ENCODE data around the gene GIMAP1. TPM values are rescaled to one million over a fixed set of nuclear protein-coding genes. Genes with fewer than 3 reads are reported as not detected.
A peak's percentile ranks its signal among the peaks of the same experiment; 100 is the strongest.

Gene GIMAP1
- total RNA-seq, 1 donor from 2014 or later: 21.2 TPM

DNA sequence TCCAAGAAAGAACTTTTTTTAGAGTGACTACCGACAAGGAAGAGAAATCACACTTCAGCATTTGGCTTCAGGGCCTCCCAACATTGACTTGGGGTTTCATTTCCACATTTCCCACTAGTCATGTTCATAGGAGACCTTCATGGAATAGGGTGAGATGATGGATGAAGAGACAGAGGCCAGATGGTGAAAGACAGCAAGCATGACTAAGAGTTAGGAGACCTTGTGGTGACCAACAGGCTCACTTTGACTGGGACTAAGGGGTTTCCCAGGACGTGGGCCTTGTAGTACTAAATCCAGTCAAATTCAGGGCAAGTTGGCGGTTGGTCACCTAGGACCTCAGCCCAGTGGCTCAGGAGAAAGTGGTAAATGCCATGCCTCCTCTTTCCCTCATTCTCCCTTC is 17.8 kb downstream of the GIMAP1 start:
- TF ChIP-seq, protein P1, sequence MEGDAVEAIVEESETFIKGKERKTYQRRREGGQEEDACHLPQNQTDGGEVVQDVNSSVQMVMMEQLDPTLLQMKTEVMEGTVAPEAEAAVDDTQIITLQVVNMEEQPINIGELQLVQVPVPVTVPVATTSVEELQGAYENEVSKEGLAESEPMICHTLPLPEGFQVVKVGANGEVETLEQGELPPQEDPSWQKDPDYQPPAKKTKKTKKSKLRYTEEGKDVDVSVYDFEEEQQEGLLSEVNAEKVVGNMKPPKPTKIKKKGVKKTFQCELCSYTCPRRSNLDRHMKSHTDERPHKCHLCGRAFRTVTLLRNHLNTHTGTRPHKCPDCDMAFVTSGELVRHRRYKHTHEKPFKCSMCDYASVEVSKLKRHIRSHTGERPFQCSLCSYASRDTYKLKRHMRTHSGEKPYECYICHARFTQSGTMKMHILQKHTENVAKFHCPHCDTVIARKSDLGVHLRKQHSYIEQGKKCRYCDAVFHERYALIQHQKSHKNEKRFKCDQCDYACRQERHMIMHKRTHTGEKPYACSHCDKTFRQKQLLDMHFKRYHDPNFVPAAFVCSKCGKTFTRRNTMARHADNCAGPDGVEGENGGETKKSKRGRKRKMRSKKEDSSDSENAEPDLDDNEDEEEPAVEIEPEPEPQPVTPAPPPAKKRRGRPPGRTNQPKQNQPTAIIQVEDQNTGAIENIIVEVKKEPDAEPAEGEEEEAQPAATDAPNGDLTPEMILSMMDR (IDR thresholded peaks at IDR 0.05): no peak
- Histone ChIP-seq H3K4me1 (no peaks in the 10 kb centered on the region), H3K36me3 (no peaks in the 10 kb centered on the region), H3K4me3 (no peak overlapping the region), H3K9me3 (no peaks in the 10 kb centered on the region), H3K27me3 (no peaks in the 10 kb centered on the region), H3K27ac (no peak overlapping the region)
- DNase-seq (ENCODE audit: low spot score in 2 of 2): no peak
- intact Hi-C loops (cut with DNase I): no loop called here

DNA sequence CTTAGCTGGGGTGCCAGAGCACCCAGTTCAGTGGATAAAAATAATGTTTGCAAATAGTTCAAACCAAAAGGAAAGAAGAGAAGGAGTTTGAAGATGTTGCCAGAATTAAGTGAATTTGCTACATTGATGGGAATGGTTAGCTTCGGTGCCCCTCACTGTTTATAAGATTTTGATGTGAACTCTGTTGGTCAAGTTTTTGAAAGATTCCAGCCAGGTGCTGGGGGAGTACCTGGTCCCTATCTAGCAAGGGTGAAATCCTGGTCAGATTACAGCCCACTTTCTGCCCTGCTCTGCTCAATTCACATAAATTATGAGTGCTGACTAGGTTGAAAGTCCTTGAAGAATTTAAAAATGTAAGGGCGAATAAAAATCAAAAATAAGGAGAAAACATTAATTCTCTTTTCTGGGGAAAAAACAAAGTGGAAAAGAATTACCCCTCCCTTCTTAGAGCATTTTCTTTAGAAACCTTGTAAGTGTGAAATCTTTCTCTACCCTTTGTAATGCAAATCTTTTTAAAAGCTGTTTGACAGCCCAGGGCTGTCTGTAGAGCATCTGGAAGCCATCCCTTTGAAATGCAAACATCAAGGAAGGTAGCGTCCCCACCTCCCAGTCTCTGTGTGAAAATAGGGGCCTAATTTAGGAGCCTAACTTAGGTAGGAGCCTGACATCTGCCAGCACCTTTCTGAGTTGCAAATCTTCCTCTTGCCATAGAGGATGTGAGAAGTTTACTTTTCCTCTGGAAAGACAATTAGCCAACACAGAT is 19.4 kb downstream of the GIMAP1 start:
- H3K36me3 ChIP-seq: no peaks in the 10 kb centered on the region
- TF ChIP-seq, protein P1 (IDR thresholded peaks at IDR 0.05): no peak
- H3K9me3 ChIP-seq: no peaks in the 10 kb centered on the region
- H3K4me1 ChIP-seq: no peaks in the 10 kb centered on the region
- no peaks in the 10 kb centered on the region for H3K27me3 ChIP-seq
- intact Hi-C loops (cut with DNase I): no loop called here
- no peak overlapping the region for H3K27ac ChIP-seq
- H3K4me3 ChIP-seq: no peak overlapping the region
- DNase-seq (ENCODE audit: low spot score in 2 of 2): no peak

DNA sequence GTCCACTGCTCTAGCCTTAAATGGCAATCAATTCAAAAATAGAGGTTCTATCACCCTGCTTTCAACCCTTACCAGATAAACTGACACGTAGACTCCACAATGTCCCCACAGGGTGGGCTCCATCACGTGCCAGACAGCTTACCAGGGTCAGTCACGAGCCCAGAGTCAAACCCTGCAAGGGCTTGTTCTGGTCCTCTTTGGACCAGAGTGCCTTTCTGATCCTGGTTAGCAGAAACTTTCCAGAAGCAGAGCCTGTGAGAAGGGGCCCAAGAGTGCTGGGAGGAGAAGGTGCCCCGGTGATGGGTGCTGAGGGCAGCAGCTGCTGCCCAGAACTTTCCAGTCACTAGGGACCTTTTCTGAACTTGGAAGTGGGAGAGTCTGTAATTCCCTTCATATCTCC is 20.5 kb downstream of the GIMAP1 start:
- Histone ChIP-seq H3K27ac (peak overlapping the region; percentile 12 to 45), H3K4me3 (peak overlapping the region; percentile 40 to 49), H3K27me3 (no peaks in the 10 kb centered on the region), H3K9me3 (no peaks in the 10 kb centered on the region), H3K36me3 (no peaks in the 10 kb centered on the region), H3K4me1 (no peaks in the 10 kb centered on the region)
- intact Hi-C loops (cut with DNase I): no loop called here
- DNase-seq (ENCODE audit: low spot score in 2 of 2): no peak
- TF ChIP-seq, protein P1 (IDR thresholded peaks at IDR 0.05): no peak

DNA sequence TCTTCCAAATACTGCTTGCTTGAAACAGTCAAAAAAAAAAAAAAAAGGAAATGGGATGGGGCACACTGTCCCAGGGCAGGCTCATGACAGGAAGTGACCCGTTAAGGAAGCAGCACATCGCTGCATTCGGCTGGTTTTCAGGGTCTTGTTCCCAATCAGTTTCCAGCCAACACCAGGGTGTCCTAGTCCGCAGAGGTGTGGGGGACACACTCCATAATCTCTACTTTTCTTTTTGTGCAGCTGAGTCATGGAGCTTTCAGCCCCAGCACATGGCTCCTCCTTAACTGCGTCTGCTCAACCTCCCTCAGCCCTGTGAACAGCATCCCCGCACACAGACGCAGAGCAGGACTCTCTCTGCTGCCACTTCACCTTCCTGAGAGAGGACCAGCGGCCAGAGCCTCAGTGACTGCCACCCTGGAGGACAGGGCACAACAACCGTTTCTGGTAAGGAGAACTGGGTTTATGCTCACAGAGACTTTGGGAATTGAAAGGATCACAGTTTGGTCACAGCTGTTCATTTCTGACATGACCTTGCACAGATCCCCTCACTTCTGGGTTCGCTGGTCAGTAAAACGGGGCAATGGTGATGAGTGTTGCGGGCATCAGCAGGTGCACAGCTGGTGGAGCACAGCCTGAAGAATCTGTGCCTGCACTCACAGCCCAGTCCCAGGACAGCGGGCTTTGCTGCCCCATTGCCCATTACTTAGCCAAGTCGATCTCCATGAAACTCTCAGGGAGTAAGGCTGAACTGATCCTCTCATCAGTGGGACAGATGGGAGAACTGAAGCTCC is 21.0 kb downstream of the GIMAP1 start, which contains the start of gene GIMAP5:
GIMAP5 (plus strand) TSS at position 154 of the 791 bp plus-strand sequence. CDS start 3,467 bp downstream, outside the sequence.
- peak within 1 kb of the TSS; percentile 40 to 49 for H3K4me3 ChIP-seq
- H3K27me3 ChIP-seq: no peaks in the 10 kb centered on the region
- DNase-seq (ENCODE audit: low spot score in 2 of 2): no peak
- H3K4me1 ChIP-seq: no peaks in the 10 kb centered on the region
- intact Hi-C loops (cut with DNase I): no loop called here
- H3K27ac ChIP-seq: peak within 1 kb of the TSS; percentile 12 to 45
- TF ChIP-seq, protein P1 (IDR thresholded peaks at IDR 0.05): no peak
- H3K9me3 ChIP-seq: no peaks in the 10 kb centered on the region
- H3K36me3 ChIP-seq: no peaks in the 10 kb centered on the region

DNA sequence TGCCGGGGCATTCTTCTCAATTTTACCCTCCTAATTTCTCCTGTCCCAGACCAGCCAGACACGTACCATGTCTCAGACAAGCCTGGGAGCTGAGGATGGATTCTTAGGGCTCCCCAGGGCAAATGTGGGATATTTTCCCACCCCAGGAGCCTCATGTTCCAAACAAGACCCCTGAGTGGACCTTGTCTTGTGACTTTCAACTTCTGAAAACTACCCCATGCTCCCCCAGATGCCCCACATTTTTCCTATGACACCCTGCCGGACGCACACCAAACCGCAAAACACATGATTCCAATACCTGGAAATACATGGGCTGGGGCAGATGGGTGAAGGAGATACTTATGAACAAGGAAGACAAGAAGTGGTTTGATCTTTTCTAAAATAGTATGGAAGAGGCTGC is 21.7 kb downstream of the GIMAP1 start:
- peak overlapping the region; percentile 12 to 45 for H3K27ac ChIP-seq
- peak overlapping the region; percentile 40 to 49 for H3K4me3 ChIP-seq
- no peaks in the 10 kb centered on the region for H3K27me3 ChIP-seq
- H3K36me3 ChIP-seq: no peaks in the 10 kb centered on the region
- TF ChIP-seq, protein P1 (IDR thresholded peaks at IDR 0.05): no peak
- no peaks in the 10 kb centered on the region for H3K4me1 ChIP-seq
- intact Hi-C loops (cut with DNase I): no loop called here
- no peak for DNase-seq (ENCODE audit: low spot score in 2 of 2)
- no peaks in the 10 kb centered on the region for H3K9me3 ChIP-seq
